Measurements from ENCODE around the gene CBFA2T3.

Gene CBFA2T3

DNA sequence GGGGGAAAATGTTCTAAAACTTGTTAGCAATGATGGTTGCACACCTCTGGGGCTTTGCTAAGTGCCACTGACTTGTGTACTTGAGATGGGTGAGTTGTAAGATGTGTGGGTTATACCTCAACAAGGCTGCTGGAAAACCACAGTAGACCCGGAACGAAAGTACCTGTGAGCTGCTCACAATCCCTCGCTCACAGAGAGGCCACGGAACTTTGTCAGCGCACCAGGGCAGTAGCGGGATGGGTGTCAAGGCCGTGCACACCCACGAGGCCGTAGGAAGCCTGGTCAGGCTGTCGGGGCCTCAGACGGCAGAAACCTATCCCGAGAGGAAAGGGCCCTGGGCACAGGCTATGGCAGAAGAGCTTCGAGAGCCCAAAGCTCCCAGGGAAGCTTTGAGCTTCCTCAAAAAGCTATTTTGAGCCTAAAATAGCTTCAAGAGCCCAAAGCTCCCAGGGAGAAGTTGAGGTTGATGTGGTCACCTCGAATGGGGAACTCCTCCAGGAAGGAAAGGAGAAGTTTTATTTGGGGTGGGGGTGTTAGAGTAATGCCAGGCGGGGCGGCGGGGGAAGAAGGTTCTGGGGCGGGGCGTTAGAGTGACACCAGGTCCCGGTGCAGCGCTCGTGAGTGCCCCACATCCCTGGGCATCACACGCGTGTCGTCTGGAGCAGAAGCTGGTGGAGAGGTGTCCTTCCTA is 19.0 kb downstream of the CBFA2T3 start:
- no peak for DNase-seq

DNA sequence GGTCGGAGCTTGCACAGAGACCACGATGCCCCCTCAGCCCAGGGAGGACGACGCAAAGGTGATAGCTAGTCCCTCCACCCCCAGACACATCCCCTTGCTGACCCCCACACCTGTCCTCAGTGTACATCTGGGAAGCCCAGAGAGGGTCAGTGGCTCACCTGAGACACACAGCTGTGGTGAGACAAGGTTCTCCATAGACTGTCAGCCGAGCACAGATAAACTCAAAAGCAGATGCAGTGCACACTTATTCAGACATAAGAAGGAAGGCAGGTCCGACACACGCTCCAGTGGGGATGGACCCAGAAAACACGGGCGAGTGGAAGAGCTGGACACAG is 19.6 kb downstream of the CBFA2T3 start:
- no peak for DNase-seq

DNA sequence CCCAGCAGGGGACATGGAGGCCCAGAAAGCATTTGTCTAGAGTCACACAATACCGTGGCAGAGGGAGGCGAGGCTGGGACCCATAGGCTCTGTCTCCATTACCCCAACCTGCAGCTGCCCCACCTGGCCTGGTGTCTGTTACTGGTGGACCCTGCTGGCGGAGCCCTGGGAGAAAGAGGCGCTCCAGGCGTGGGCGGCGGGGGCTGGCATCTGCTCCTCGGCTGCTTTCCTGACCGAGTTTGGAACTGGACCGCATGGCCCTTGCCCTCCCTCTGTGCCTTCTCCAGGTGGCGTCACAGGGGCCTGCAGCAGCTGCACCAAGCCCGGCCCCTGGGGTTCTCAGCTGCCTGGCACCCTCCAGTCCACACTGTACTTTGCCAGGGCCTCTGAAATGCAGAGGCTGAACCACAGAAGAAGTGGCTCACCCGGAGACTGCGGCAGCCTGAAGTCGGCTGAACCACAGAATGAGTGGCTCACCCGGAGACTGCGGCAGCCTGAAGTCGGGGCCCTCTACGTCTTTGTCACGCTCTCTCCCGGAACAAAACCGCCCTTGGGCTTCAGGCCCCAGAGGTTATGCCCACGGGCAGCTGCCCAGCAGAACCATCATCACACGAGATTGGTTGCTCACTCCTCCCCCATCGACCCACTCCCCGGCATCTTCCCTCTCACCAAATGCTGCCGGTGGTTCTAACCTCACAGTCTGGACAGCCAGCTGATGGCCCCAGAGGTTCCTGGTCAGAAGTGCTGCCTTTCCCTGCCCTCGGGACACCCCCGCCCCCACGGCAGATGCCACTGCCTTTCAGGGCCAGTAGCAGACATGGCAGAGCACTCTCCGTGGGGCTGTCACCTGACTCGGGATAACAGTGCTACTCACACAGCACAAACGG is 20.2 kb downstream of the CBFA2T3 start:
- no peak for DNase-seq

DNA sequence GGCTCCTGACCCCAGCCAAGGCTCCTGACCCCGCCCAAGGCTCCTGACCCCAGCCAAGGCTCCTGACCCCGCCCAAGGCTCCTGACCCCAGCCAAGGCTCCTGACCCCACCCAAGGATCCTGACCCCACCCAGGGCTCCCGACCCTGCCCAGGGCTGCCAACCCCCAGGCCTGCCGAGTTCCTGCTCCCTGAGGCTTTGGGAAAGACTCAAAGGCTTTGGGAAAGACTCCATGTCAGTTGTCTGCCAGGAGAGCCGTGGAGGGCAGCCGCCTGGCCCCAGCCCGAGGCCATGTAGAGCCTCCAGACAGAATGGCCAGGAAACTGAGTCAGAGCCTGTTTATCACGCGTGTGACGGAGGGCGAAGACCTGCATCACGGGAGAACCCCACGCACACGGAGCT is 21.1 kb downstream of the CBFA2T3 start:
- no peak for DNase-seq

DNA sequence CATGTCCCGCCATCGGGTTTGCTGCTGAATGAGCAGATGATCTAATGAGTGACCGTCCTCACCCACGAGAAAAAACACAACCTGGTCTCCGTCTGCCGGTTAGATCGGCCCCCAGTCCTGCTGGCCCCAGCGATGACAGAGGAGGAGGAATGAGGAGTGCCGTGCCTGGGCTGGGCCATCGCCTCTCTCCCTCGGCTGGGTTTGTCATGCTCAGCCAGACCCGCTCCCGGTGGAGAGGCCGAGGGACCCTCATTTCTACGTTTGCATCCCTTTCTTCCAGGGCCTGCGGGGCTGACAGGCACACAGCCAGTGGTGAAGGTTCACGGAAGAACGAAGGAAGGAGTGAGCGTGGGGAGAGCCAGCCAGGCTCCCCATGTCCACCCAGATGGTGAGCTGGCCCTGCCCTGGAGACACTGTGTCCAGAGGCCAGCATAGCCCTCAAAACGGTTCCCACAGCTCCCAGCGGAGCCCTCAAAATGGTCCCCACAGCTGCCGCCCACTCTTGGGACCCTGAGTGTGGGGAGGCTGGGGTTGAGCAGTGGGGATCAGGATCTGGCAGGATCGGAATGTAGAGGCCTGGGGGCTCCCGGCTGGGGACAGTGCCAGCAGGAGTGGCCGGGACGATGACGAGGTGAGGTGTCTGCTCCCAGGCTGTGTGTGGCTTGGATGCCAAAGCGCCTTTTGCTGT is 23.9 kb downstream of the CBFA2T3 start:
- DNase-seq = no peak

DNA sequence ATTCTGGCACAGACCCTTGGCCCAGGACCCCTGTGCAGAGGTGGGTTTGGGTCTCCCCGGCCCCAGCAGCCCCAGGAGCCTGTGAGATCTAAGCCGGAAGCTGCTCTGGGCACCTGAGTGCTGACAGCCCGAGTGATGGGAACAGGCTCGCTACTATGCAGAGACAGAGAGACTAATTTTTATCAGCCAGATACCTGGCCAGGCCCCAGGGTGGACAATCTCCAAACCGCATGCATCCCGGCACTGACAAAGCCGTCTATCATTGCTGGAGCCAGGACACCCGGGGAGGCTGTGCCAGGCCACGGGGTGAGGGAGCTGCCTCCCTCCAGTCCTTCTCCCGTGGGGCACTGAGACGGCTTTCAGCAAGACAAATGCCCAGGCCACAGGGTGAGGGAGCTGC is 25.0 kb downstream of the CBFA2T3 start:
- no peak for DNase-seq

DNA sequence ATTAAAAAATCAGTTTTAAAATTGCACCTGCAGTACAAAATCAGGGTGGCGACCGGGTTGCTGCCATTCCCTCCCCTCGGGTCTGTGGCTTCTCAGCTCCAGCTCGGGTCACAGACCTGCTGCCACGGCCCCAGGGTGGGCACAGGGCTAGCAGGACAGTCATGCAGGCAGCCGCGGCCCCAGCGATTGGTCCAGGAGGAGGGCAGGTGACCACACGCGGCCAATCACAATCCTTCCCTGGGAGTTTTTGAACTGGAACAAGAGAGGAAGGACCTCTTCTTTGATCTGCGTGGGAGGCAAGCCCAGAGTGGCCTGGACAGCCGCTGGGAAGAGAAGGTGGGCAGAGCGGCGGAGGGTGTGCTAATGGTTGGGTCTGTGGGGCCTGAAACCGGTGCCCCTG is 25.5 kb downstream of the CBFA2T3 start:
- no peak for DNase-seq

DNA sequence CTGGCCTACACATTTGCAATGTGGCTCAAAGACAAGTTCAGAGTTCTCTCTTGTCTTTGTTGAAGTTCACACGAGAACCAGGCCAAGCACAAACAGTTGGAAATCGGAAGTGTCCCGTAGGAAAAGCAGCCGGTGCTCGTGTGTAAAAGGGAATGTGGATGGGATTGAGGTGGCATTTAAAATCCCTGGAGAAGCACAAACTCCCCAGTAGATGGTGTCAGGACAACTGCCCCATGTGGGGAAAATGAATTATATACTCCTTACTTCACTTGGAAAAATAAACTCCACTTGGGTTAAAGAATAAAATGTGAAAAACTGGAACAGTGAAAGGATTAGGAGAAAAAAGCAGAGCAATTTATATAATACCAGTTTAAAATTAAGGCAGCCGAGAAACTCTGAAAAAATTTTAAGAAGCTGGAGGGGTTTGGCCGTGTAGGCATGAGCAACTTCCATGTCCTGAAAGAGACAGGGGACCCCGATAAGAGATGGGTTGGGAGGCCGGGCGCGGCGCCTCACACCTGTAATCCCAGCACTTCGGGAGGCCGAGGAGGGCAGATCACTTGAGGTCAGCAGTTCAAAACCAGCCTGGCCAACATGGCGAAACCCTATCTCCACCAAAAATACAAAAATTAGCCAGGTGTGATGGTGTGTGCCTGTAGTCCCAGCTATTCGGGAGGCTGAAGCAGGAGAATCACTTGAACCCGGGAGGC is 28.1 kb downstream of the CBFA2T3 start:
- DNase-seq = no peak

DNA sequence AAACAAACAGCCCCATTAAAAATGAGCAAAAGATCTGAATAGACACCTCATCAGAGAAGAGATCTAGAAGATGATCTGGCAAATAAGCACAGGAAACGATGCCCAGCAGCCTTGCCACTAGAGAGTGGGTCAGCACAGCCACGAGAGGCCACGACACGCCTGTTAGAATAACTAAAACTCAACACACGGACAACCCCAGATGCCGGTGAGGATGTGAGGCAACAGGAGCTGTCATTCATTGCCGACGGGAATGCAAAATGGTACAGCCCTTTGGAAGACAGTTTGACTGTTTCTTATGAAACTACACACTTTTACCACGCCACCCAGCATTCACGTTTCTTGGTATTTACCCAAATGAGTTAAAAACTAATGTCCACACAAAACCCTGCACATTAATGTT is 31.5 kb downstream of the CBFA2T3 start:
- DNase-seq = no peak

DNA sequence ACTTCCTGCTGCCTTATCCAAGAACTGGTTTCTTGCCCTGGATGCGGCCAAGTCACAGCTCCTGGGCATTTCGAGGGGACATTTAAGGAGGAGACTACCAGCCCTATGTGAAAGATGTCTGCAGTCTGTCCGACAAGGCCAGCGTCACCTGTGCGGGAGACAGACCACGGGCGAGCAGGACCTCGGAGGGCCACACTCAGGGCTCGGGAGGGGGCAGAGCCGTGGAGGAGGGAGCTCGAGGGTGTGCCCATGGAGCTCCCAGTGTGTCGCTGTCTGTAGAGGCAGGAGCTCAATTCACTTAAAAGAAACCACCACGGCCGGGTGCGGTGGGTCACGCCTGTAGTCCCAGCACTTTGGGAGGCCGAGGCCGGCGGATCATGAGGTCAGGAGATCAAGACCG is 33.3 kb downstream of the CBFA2T3 start:
- DNase-seq = no peak

DNA sequence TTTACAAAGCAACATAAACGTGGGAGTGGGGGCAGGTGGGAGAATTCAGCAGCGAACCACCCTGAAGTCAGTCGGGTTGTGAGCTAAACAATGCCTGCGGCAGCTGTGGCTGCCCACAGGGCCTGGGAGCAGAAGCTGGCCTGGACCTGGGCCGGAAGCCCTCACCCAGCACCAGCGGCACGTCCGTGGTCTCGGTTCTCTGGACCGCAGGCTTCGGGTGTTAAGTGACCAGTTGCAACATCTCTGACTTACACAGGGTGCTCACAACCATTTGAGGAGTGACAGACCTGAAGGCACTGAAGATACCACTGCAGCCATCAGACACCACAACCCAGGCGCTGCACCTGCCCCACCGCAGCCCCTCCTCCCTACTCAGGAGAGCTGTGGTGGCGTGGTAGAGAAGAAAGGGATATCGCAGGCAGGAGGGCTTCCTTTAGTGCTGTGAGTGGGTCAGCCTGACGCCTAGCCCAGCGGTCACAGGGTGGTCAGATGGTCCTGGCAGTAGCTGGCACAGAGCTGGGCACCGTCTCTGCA is 33.8 kb downstream of the CBFA2T3 start:
- no peak for DNase-seq

DNA sequence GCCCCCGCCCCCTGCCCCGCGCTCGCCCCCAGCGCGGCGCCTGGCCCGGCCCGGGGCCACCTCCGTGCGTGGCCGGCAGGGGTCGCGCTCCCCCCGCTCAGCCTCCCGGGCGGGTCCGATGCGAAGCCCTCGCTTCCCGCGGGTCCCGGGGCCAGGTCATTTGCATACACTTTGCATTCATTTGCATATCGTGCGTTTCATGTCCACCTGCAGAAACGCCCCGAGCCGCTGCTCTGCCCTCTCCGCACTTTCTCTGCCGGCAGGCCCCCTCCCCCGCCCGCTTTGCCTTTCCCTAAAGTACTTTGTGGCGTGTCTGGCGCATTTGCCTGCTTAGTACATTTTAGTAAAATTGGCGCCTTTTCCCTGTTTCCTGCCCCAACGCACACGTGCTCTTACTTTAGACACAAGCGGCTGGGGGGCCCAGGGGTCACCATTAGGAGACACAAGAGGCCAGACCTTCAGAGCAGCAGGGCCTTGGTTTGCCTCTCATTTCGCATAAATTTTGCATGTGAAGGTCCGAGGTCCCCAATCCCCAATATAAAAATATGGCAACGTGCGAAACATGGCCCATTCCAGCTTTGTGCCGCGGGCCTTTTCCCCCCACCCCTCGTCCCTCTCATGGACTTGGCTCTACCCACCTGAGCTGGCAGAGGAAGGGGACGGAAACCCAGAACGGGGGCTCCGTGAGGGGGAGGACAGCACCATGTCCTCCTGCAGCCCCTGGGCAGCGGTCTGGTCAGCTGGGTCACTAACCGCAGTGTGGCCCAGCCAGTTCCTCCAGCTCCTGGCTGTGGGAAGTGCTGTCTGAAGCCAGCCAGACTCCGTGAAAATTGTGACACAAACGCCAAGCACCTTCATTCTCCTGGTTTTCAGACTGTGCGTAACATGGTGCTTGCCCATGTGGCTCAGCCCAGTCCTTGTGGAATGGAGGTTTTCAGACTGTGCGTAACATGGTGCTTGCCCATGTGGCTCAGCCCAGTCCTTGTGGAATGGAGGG is 34.8 kb downstream of the CBFA2T3 start:
- DNase-seq = no peak

DNA sequence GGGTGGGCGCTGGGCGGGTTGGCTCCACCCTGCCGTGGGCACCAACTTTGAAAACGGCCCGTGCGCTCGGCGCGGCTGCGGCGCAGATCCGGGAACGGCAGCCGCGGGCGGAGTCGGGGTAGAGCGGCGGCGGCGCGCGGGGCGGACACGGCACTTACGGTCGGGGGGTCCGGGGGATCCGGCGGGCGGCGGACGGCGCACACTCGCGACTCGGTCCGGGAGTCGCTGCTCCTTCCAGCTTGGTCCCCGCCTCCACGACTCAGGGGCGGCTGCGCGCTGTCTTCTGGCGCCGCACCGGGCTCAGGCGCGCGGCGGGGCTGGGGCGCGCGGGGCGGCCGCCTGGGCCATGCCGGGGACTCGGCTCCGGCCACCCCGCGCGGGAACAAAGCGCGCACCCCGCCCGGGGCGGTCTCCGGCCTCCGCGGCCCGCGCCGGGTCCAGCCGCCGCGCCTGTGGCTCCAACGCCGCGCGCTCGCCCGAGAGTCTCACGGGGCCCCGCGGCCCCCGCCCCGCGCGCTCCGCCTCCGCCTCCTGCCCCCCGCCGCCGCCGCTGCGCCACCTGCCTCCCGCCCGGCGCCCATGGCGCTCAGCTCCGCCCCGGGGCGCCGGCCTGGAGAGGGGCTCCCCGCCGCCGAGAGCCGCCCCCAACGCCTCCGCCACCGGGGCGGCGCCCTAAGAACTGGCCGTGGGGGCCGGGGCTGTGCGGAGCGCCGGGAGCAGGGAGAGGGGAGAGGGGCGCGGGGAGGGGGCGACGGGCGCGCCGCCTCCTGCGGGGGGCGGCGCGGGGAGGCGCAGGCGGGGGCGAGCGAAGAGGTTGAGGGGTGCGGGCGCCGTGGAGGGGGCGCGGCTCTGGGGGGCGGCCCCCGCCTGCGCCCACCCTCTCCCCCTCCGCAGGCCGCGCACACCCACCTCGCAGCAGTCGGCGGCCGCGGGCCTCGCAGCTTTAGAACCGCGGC is 35.9 kb downstream of the CBFA2T3 start:
- DNase-seq = no peak

DNA sequence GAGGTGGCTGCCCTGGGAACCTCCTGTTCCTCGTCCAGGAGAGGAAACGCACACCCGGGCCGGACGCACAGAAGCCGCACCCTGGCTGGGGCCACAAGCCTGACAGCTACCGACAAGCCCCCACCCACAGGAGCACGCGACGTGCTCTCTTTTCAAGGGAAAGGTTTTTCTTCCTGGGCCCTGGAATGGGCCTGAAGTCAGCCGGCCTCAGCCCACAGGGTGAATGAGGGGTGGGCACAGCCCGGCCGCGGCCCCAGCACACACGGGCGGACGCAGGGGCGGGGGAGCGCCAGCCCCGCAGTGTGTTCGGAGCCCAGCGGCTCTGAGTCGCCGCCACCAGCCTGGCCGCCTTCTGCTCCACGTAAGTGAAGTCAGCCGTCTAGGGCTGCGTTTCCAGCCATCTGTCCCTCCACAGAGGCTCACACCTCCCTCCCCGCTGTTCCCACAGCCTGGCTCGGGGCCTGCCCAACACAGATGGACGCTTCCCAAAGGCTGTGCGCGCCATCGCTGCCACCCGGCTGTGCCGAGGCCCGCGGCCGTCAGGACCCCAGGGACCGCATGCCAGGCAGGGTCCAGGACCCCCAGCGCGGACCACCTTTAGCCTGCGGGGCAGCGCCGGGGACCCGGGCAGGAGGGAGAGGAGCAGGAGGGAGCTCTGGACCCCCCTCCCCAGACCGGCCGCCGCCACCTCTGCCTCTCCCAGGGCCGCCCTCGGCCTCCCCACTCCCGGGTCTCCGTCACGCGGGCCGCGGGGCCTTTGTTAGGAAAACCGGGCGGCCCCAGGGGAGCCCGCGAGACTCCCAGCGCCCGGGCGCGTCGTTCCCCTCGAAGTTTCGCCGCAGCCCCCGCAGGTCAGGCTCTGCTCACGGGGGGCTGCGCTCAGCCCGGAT is 36.8 kb downstream of the CBFA2T3 start:
- DNase-seq = no peak

DNA sequence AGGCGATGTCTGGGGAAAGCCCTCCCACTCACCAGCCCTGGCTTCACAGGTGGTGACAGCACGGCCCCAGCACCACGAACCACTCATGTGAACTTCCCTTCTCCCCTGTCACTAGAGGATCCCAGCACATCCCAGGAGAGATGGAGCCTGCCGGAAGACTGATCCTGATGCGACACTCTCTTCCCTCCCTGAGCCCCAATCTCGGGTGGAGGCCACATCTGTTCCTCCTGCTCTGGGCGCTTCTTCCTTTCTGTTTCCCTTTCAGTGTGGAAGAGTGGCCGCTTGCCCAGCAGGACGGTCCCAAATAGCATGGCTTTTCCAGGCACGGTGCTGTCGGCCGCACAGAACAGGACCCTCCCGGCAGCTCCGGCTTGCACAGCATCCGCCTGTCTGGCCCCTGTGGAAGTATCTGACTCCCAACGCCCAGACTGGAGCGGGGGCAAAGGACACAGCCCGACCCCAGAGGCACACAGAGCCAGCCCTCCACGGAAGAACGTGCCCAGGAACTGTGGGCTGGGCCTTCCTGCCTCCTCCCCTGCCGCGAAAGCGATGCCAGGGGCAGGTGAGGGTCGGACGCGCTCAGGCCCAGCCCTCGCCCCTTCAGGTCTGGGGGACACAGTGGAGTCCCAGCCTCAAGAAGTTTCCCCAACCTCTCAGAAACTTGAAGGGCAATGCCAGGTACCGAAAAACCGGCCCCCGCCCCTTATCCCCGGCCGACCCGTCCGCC is 37.6 kb downstream of the CBFA2T3 start:
- no peak for DNase-seq

DNA sequence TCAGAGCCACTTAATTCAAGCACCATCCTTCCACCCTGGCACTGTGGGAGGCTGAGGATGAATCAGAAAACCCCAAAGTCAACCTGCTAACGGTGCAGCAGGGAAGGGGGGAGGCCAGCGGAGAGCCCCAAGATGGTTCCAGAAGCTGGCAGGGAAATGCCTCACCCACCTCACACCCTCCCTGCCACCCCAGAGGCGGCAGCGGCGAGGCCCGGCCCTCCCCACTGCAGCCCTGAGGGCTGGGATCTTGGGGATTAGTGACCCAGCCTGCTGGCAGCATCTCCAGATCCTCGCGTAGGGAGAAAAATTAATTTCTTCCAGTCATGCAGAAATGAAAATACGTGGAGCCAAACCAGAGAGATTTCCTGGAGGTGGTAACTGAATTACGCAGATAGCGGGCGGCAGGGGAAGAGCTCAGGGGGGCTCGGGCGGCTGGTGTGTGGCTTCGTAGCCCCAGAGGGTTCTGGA is 38.2 kb downstream of the CBFA2T3 start:
- no peak for DNase-seq

DNA sequence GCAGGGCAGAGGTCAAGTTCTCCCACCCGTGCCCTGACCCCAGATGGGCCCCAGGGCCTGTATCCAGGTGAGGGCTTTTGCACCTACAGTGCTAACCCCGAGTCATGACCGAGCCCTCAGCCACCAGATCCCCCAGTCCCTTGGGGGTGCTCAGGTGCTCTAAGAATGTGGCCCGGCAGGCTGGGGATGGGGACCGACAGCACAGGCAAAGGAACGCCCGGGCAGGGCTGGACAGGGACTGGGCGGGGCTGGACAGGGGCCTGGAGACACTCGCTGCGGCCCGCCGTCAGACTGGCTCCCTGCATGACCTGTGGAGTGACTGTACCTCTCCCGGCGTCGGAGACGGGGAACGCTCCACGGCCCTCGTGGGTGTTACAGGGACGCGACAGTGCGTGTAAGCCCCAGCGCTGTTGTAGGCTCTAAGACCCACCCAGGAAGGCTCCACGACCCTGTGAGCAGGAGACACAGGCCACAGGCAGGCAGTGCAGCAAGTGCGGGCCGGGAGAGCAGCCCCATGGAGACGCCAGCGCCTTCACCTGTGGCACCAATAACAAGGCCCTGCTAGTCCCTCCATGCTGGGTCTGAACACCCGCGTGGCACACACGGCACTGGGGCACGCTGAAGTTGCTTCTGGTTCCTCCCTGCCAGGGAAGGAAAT is 38.8 kb downstream of the CBFA2T3 start:
- no peak for DNase-seq

DNA sequence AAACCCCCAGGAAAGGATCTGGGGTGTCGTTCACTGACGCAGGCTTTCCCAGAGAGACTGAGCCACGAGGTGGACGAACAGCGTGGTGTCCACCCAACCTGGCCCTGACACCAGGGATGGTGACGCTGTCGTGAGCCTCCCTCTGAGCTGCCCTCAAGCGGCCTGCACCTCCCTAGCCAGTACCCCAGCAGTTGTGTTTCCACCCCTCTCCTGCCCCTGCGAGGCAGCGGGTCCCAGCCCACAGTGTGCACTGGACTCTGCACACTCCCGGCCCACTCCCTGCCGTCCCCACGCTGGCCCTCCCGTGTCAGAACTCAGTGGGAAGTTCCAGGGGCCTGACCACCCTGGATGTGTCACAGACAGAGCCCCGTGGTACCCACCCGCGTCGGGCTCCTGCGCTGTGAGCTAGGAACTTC is 39.8 kb downstream of the CBFA2T3 start:
- no peak for DNase-seq
